ENCODE measurements around the gene ATG2A.

DNA sequence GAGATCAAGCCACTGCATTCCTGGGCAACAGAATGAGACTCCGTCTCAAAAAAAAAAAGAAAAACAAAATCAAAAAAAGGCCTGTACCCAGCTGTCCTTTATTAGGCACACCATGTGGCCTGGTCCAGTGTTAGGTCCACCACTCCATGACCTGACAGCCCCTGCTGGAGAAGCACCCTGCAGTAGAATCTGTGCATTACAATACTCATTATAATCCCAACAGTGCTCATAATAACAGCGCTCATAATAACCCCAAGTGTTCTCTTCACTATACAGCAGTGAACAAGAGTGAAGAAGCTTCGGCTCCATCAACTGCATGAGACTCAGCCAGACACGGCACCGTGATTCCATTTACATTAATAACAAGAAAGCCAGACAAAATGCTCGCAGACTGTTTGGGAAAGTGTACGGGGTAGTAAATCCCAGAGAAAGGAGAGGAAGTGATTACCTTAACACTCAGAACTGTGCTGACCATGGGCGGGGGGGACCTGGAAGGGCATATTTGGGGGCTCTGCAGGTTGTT is 29.7 kb downstream of the ATG2A start:
- TF ChIP-seq, protein P1, sequence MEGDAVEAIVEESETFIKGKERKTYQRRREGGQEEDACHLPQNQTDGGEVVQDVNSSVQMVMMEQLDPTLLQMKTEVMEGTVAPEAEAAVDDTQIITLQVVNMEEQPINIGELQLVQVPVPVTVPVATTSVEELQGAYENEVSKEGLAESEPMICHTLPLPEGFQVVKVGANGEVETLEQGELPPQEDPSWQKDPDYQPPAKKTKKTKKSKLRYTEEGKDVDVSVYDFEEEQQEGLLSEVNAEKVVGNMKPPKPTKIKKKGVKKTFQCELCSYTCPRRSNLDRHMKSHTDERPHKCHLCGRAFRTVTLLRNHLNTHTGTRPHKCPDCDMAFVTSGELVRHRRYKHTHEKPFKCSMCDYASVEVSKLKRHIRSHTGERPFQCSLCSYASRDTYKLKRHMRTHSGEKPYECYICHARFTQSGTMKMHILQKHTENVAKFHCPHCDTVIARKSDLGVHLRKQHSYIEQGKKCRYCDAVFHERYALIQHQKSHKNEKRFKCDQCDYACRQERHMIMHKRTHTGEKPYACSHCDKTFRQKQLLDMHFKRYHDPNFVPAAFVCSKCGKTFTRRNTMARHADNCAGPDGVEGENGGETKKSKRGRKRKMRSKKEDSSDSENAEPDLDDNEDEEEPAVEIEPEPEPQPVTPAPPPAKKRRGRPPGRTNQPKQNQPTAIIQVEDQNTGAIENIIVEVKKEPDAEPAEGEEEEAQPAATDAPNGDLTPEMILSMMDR (IDR thresholded peaks at IDR 0.05), result no peak
- no peak for TF ChIP-seq EP300 (IDR thresholded peaks at IDR 0.05)
- TF ChIP-seq POLR2AphosphoS5 (IDR thresholded peaks at IDR 0.05), result no peak
- no peak for TF ChIP-seq POLR2A (IDR thresholded peaks at IDR 0.05)
